DND-41 (cell line): ENCODE data around the gene PEMT.

Source experiments
- ATAC-seq: fragments of 200-7000 bp; cut with Tn5 transposase; 3 replicates; pipeline ENCODE4 v1.9.1; 2021; ENCODE audit warnings: low read depth; ENCODE audit not compliant: insufficient read depth
- DNase-seq: peaks from one replicate; pipeline ENCODE4 v3.0.0-alpha.2; 2020
- H2AFZ ChIP-seq: 2 replicates; pipeline ENCODE4 v1.6.0; 2012; ENCODE audit warnings: low read depth, low read length
- H3K27ac ChIP-seq: 2 replicates; pipeline ENCODE4 v1.5.1; 2012; ENCODE audit warnings: low read length, inconsistent platforms
- H3K27me3 ChIP-seq: fragments of 200-600 bp; sonication (generic); 2 replicates; pipeline ENCODE4 v1.6.0; 2012; ENCODE audit warnings: low read length, mild to moderate bottlenecking, inconsistent platforms; ENCODE audit not compliant: insufficient read depth, poor library complexity
- H3K36me3 ChIP-seq: 2 replicates; pipeline ENCODE4 v1.5.1; 2012; ENCODE audit warnings: low read length, inconsistent platforms; ENCODE audit not compliant: insufficient read depth
- H3K4me1 ChIP-seq: 2 replicates; pipeline ENCODE4 v1.5.1; 2012; ENCODE audit warnings: mild to moderate bottlenecking, low read length; ENCODE audit not compliant: insufficient read depth
- H3K4me2 ChIP-seq: 2 replicates; pipeline ENCODE4 v1.6.0; 2012; ENCODE audit warnings: mild to moderate bottlenecking, moderate library complexity, low read length, inconsistent platforms; ENCODE audit not compliant: insufficient read depth
- H3K4me3 ChIP-seq, 2 experiments: fragments of 200-600 bp in 1 of 2; shearing (Covaris generic) in 1 of 2; 2 replicates each; pipeline ENCODE4 v1.5.1; 2012 to 2016; ENCODE audit warnings: inconsistent platforms in 2 of 2, low read length in 2 of 2, mild to moderate bottlenecking in 2 of 2, low read depth in 1 of 2, moderate library complexity in 1 of 2
- H3K79me2 ChIP-seq: 2 replicates; pipeline ENCODE4 v1.6.0; 2012; ENCODE audit warnings: low read length, inconsistent platforms; ENCODE audit not compliant: insufficient read depth
- H3K9ac ChIP-seq: 2 replicates; pipeline ENCODE4 v1.6.0; 2012; ENCODE audit warnings: low read depth, mild to moderate bottlenecking, inconsistent platforms, low read length, moderate library complexity
- H3K9me3 ChIP-seq: 2 replicates; pipeline ENCODE4 v1.5.1; 2012; ENCODE audit warnings: low read length, moderate library complexity, mild to moderate bottlenecking, inconsistent platforms; ENCODE audit not compliant: insufficient read depth, severe bottlenecking
- H4K20me1 ChIP-seq: 2 replicates; pipeline ENCODE4 v1.6.0; 2012; ENCODE audit warnings: low read length; ENCODE audit not compliant: insufficient read depth
- EZH2 ChIP-seq: IDR thresholded peaks from 3 replicates; pipeline ENCODE4 v1.6.1; 2012; ENCODE audit warnings: borderline replicate concordance, low read depth, mild to moderate bottlenecking, moderate library complexity, low read length, inconsistent platforms; ENCODE audit not compliant: severe bottlenecking
- TF ChIP-seq, protein P1 (sequence below): IDR thresholded peaks from 2 replicates; pipeline ENCODE4 v1.5.1; 2012; ENCODE audit warnings: borderline replicate concordance, low read length, moderate library complexity, mild to moderate bottlenecking; ENCODE audit not compliant: poor library complexity, severe bottlenecking; ENCODE audit errors: extremely low read depth

PEMT gene

DNA sequence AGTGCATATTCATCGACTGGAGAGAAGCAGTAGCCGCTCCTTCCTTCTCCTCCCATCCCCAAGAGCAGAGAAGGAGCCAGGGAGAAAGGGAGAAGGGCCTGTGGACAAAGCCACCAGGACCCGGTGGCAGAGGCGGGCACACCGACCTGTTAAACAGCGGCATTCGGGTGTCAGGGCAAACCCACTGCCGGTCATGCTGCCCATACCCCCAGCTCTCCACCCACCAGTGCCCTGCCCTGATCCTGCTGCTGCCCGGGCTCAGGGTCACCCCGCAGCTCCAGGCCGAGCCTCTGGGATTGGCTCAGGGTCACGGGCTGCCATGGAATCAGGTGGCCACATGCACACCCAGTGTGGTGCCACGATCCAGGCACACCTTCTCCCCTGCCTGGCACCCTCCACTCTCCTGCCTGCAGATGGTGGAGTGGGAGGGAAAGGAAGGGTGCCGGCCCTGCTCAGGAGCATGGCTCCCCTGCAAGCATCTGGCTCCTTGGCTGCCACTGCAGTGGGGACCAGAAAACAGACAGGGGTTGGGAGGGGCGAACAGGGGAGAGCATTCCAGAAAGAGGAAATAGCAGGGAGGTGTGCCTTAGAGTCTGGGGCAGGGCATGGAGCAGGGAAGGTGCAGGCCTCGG lies 77.0 kb downstream of the PEMT start:
- H3K4me1 ChIP-seq, result peaks cover 13% of the 10 kb centered on the region
- no peak for DNase-seq
- H3K36me3 ChIP-seq, result 0 out of 2 replicates have a peak, but pooled peaks cover 3% of the 10 kb centered on the region
- no peak overlapping the region for H3K9ac ChIP-seq
- H3K9me3 ChIP-seq, result no peaks in the 10 kb centered on the region
- H3K27me3 ChIP-seq, result no peaks in the 10 kb centered on the region
- H3K4me3 ChIP-seq, result no peak overlapping the region
- no peak overlapping the region for H3K27ac ChIP-seq
- no peak overlapping the region for H3K4me2 ChIP-seq
- no peak for TF ChIP-seq EZH2
- TF ChIP-seq, protein P1, sequence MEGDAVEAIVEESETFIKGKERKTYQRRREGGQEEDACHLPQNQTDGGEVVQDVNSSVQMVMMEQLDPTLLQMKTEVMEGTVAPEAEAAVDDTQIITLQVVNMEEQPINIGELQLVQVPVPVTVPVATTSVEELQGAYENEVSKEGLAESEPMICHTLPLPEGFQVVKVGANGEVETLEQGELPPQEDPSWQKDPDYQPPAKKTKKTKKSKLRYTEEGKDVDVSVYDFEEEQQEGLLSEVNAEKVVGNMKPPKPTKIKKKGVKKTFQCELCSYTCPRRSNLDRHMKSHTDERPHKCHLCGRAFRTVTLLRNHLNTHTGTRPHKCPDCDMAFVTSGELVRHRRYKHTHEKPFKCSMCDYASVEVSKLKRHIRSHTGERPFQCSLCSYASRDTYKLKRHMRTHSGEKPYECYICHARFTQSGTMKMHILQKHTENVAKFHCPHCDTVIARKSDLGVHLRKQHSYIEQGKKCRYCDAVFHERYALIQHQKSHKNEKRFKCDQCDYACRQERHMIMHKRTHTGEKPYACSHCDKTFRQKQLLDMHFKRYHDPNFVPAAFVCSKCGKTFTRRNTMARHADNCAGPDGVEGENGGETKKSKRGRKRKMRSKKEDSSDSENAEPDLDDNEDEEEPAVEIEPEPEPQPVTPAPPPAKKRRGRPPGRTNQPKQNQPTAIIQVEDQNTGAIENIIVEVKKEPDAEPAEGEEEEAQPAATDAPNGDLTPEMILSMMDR, result no peak
- no peaks in the 10 kb centered on the region for H3K79me2 ChIP-seq
- ATAC-seq, result no peak
- H4K20me1 ChIP-seq, result 0 out of 2 replicates have a peak, but pooled peaks cover 3% of the 10 kb centered on the region
- no peak overlapping the region for H2AFZ ChIP-seq

DNA sequence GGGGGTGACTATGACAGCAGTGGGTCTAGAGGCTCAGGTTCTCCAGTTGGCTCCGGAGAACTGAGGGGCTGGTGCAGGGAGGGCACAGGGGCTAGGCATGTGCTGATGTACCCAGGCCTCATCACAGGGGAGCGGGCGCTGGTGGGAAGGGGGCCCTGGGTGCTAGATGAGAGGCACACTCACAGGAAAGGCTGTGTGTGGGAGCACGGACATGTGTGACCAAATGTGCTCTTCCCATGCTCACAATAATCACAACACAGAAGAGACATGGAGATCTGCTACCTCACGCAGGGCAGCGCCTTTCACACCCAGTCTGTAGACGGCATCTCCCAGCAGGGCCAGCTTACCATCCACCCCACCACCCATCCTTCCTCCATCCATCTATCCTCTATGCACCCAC lies 77.9 kb downstream of the PEMT start:
- H3K4me2 ChIP-seq, result no peak overlapping the region
- H4K20me1 ChIP-seq, result 0 out of 2 replicates have a peak, but pooled peaks cover 3% of the 10 kb centered on the region
- DNase-seq, result no peak
- 0 out of 2 replicates have a peak, but pooled peaks cover 2% of the 10 kb centered on the region for H3K36me3 ChIP-seq
- no peaks in the 10 kb centered on the region for H3K79me2 ChIP-seq
- no peaks in the 10 kb centered on the region for H3K9me3 ChIP-seq
- no peak for TF ChIP-seq EZH2
- TF ChIP-seq, protein P1, result no peak
- H3K9ac ChIP-seq, result no peak overlapping the region
- no peaks in the 10 kb centered on the region for H3K27me3 ChIP-seq
- H3K4me1 ChIP-seq, result peaks cover 13% of the 10 kb centered on the region
- no peak for ATAC-seq
- H2AFZ ChIP-seq, result no peak overlapping the region
- no peak overlapping the region for H3K4me3 ChIP-seq
- no peak overlapping the region for H3K27ac ChIP-seq

DNA sequence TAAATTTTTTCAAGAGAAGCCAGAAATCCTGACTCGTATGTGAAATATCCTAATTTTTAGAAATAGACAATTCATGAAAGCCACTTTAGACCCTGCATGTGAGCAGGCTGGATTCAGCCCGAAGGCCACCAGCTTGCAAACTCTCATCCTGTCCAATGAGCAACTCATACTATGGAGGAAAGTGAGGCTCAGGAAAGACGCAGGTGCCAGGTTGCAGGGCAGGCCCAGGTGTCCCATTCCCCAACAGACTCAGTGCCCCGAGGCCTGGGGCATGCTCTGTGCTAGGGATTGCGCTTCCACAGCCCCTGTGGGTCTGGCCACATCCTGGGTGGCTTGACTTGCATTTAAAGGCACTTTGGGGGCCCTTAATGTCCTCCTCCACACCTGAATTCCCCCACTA lies 78.6 kb downstream of the PEMT start:
- Histone ChIP-seq H4K20me1 (no peaks in the 10 kb centered on the region), H3K27ac (peak overlapping the region; percentile 45), H3K9me3 (no peaks in the 10 kb centered on the region), H3K79me2 (no peaks in the 10 kb centered on the region), H3K4me1 (peaks cover 13% of the 10 kb centered on the region), H3K9ac (no peak overlapping the region), H3K4me2 (no peak overlapping the region), H3K4me3 (no peak overlapping the region), H3K36me3 (no peaks in the 10 kb centered on the region), H3K27me3 (no peaks in the 10 kb centered on the region), H2AFZ (no peak overlapping the region)
- TF ChIP-seq, protein P1, result no peak
- TF ChIP-seq EZH2, result no peak
- no peak for DNase-seq
- no peak for ATAC-seq
